Measurements from ENCODE around the gene TNNI2. TPM values are rescaled to one million over a fixed set of nuclear protein-coding genes. Genes with fewer than 3 reads are reported as not detected.

TNNI2 gene
- polyA plus RNA-seq, 1 donor from 2014 or later: not detected

DNA sequence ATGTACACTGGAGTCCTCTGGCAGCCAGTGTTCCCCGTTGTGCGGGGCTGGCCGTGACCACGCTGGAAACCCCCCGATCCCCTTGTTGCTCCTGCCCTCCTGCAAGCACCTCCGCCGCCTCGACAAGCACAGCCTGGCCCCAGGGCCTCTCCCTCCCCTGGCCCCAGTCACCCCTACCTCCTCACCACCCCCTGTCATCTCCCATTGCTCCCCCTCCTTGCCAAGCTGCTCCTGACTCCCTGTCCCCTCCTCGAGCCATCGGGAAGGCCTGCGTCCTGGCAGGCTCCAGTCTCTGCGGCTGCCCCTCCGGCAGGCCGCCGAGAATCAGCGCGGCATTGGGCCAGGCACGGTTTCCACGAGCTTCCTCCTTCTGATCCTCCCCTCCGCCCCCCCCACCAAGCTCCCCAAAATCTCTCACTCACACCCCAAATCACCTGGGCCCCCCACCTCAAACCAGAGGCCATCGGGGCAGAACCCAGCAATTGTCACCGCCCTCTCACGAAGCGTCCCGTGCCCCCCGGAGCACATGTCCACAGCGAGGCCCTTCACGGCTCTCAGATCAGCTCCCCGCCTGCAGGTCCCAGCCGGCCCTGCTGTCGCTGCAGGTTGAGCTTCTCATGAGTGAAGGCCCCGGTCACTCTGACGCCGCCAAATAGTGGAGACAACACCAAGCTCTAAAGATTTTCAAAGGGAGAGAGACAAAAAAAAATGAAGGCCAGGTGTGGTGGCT lies 8.4 kb downstream of the TNNI2 start:
- H4K20me1 ChIP-seq (ENCODE audit: insufficient read depth): no peaks in the 10 kb centered on the region
- H3K27ac ChIP-seq (ENCODE audit: low read length): no peak overlapping the region
- no peaks in the 10 kb centered on the region for H3F3A ChIP-seq (ENCODE audit: insufficient read depth, low read length, poor library complexity, severe bottlenecking)
- H3K9me3 ChIP-seq (ENCODE audit: low read length): no peaks in the 10 kb centered on the region
- no peaks in the 10 kb centered on the region for H3K9me2 ChIP-seq (ENCODE audit: insufficient read depth, low read length)
- H3K4me2 ChIP-seq (ENCODE audit: low read length): no peak overlapping the region
- TF ChIP-seq POLR2AphosphoS5 (IDR thresholded peaks at IDR 0.05) (no peak), EZH2 (IDR thresholded peaks at IDR 0.05; ENCODE audit: borderline replicate concordance, insufficient read depth, low read length, poor library complexity, severe bottlenecking) (no peak), EP300 (conservative IDR thresholded peaks at IDR 0.05; ENCODE audit: poor library complexity, severe bottlenecking) (no peak), RAD21 (conservative IDR thresholded peaks at IDR 0.05) (no peak), TAF1 (IDR thresholded peaks at IDR 0.05; ENCODE audit: low read depth) (no peak), SMC3 (conservative IDR thresholded peaks at IDR 0.05; ENCODE audit: poor library complexity) (no peak), MXI1 (conservative IDR thresholded peaks at IDR 0.05; ENCODE audit: poor library complexity, severe bottlenecking) (no peak), REST (IDR thresholded peaks at IDR 0.05; ENCODE audit: borderline replicate concordance) (no peak)
- TF ChIP-seq, protein P1, sequence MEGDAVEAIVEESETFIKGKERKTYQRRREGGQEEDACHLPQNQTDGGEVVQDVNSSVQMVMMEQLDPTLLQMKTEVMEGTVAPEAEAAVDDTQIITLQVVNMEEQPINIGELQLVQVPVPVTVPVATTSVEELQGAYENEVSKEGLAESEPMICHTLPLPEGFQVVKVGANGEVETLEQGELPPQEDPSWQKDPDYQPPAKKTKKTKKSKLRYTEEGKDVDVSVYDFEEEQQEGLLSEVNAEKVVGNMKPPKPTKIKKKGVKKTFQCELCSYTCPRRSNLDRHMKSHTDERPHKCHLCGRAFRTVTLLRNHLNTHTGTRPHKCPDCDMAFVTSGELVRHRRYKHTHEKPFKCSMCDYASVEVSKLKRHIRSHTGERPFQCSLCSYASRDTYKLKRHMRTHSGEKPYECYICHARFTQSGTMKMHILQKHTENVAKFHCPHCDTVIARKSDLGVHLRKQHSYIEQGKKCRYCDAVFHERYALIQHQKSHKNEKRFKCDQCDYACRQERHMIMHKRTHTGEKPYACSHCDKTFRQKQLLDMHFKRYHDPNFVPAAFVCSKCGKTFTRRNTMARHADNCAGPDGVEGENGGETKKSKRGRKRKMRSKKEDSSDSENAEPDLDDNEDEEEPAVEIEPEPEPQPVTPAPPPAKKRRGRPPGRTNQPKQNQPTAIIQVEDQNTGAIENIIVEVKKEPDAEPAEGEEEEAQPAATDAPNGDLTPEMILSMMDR (IDR thresholded peaks at IDR 0.05; ENCODE audit: poor library complexity, severe bottlenecking): no peak
- no peaks in the 10 kb centered on the region for H3K79me2 ChIP-seq (replicated peaks; ENCODE audit: insufficient read depth, low read length)
- H3K36me3 ChIP-seq (ENCODE audit: insufficient read depth, low read length): no peaks in the 10 kb centered on the region
- no peak overlapping the region for H2AFZ ChIP-seq (ENCODE audit: low read depth, low read length)
- H3K9ac ChIP-seq (ENCODE audit: low read length): no peak overlapping the region
- H3K4me3 ChIP-seq (ENCODE audit: low read length): no peak overlapping the region
- H3K27me3 ChIP-seq (ENCODE audit: insufficient read depth, low read depth, low read length): no peaks in the 10 kb centered on the region

DNA sequence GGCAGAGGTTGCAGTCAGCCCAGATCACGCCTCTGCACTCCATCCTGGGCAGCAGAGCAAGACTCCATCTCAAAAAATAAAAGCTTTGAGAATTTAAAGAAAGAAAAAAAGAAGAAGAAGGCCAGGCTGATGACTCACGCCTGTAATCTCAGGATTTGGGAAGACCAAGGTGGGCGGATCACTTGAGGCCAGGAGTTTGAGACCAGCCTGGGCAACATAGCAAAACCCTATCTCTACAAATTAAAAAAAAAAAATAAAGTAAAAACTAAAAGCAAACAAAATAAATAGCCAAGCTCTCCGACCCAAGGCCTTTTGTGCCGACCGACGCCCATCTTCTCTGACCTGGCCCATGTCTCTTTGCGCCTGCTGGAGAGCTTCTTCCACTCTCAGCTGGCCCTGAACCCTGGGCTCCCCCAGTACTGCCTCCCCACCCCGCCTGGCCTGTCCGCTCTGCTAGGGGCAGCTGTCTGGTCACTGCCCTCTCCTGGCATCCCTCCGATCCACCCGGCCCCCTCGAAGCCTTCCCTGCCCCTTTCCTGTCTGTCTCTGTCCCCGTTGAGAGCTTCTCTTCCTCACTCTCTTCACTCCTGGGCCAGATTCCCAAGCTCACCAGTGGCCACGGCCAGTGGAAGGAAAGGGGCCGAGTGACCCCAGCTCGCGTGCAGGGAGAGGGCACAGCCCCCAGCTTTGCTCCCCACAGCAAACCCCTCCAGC lies 9.3 kb downstream of the TNNI2 start:
- H3K79me2 ChIP-seq (replicated peaks; ENCODE audit: insufficient read depth, low read length): no peaks in the 10 kb centered on the region
- H3K9me3 ChIP-seq (ENCODE audit: low read length): no peaks in the 10 kb centered on the region
- no peaks in the 10 kb centered on the region for H4K20me1 ChIP-seq (ENCODE audit: insufficient read depth)
- H3K9ac ChIP-seq (ENCODE audit: low read length): no peak overlapping the region
- H3K36me3 ChIP-seq (ENCODE audit: insufficient read depth, low read length): no peaks in the 10 kb centered on the region
- no peaks in the 10 kb centered on the region for H3K9me2 ChIP-seq (ENCODE audit: insufficient read depth, low read length)
- no peak overlapping the region for H3K4me3 ChIP-seq (ENCODE audit: low read length)
- TF ChIP-seq EZH2 (IDR thresholded peaks at IDR 0.05; ENCODE audit: borderline replicate concordance, insufficient read depth, low read length, poor library complexity, severe bottlenecking): no peak
- TF ChIP-seq, protein P1 (IDR thresholded peaks at IDR 0.05; ENCODE audit: poor library complexity, severe bottlenecking): no peak
- TF ChIP-seq SMC3 (conservative IDR thresholded peaks at IDR 0.05; ENCODE audit: poor library complexity): no peak
- no peak for TF ChIP-seq TAF1 (IDR thresholded peaks at IDR 0.05; ENCODE audit: low read depth)
- no peak for TF ChIP-seq POLR2AphosphoS5 (IDR thresholded peaks at IDR 0.05)
- TF ChIP-seq MXI1 (conservative IDR thresholded peaks at IDR 0.05; ENCODE audit: poor library complexity, severe bottlenecking): no peak
- no peak for TF ChIP-seq RAD21 (conservative IDR thresholded peaks at IDR 0.05)
- TF ChIP-seq EP300 (conservative IDR thresholded peaks at IDR 0.05; ENCODE audit: poor library complexity, severe bottlenecking): no peak
- no peak for TF ChIP-seq REST (IDR thresholded peaks at IDR 0.05; ENCODE audit: borderline replicate concordance)
- no peaks in the 10 kb centered on the region for H3F3A ChIP-seq (ENCODE audit: insufficient read depth, low read length, poor library complexity, severe bottlenecking)
- H3K27me3 ChIP-seq (ENCODE audit: insufficient read depth, low read depth, low read length): no peaks in the 10 kb centered on the region
- H3K4me2 ChIP-seq (ENCODE audit: low read length): no peak overlapping the region
- no peak overlapping the region for H3K27ac ChIP-seq (ENCODE audit: low read length)
- no peak overlapping the region for H2AFZ ChIP-seq (ENCODE audit: low read depth, low read length)
